GM12878 (cell line): ENCODE data around the gene CFAP300. TPM values are rescaled to one million over a fixed set of nuclear protein-coding genes. Genes with fewer than 3 reads are reported as not detected.

ENCODE experiments used
- ATAC-seq: fragments of 200-7000 bp; cut with Tn5 transposase; 3 replicates; pipeline ENCODE4 v1.9.1; 2020; ENCODE audit warnings: mild to moderate bottlenecking, moderate library complexity
- BruUV-seq: library from RNA; stranded (reverse); fragments of 400-500 nt; replicated peaks from 2 replicates; lab custom pipeline; 2021; lab: Mats Ljungman, UMichigan
- CTCF ChIA-PET: fragments of 300-600 bp; sonication (Branson Sonifier 250); formaldehyde crosslinking; extraction: SDS; loops from one replicate; lab custom pipeline; 2021; ENCODE audit warnings: inconsistent platforms; lab: Yijun Ruan, JAX
- POLR2A ChIA-PET: fragments of 350-600 bp; formaldehyde crosslinking; extraction: SDS; loops from one replicate; lab custom pipeline; 2021; ENCODE audit warnings: inconsistent platforms; lab: Charles Lee
- RAD21 ChIA-PET: fragments of 300-600 bp; sonication (Branson Sonifier 250); formaldehyde crosslinking; loops from one replicate; lab custom pipeline; 2023; ENCODE audit warnings: antibody characterized with exemption; ENCODE audit not compliant: unreplicated experiment; lab: Charles Lee
- SMC1A ChIA-PET: fragments of 300-600 bp; sonication (Branson Sonifier 250); formaldehyde crosslinking; loops from one replicate; lab custom pipeline; 2023; ENCODE audit not compliant: unreplicated experiment, uncharacterized antibody; lab: Charles Lee
- DNase-seq: peaks from one replicate; pipeline ENCODE4 v3.0.0-alpha.2; 2011; ENCODE audit warnings: low read depth, low spot score
- FAIRE-seq: peaks from 3 replicates; lab custom pipeline; 2011; peaks lifted over from hg19 to GRCh38; lab: Jason Lieb, UNC
- H2AFZ ChIP-seq: 2 replicates; pipeline ENCODE4 v1.6.0; 2011; ENCODE audit warnings: low read depth, low read length, control low read depth; ENCODE audit not compliant: control insufficient read depth
- H3K27ac ChIP-seq: 2 replicates; pipeline ENCODE4 v1.5.1; 2011; ENCODE audit warnings: control low read depth; ENCODE audit not compliant: control insufficient read depth, insufficient read depth
- H3K27me3 ChIP-seq, 2 experiments: replicated peaks in 1 of 2; 2 replicates each; pipeline versions ENCODE4 v1.6.0 to v1.6.1; 2011; ENCODE audit warnings: low read length in 1 of 2; ENCODE audit not compliant: control insufficient read depth in 2 of 2, insufficient read depth in 2 of 2
- H3K36me3 ChIP-seq, 2 experiments: 2 replicates each; pipeline ENCODE4 v1.5.1; 2011; ENCODE audit warnings: low read length in 1 of 2; ENCODE audit not compliant: control insufficient read depth in 2 of 2, insufficient read depth in 2 of 2
- H3K4me1 ChIP-seq: 2 replicates; pipeline ENCODE4 v1.6.1; 2011; ENCODE audit warnings: mild to moderate bottlenecking, low read length, moderate library complexity, mixed read lengths; ENCODE audit not compliant: control insufficient read depth, insufficient read depth
- H3K4me2 ChIP-seq: 2 replicates; pipeline ENCODE4 v1.6.0; 2011; ENCODE audit warnings: control low read depth; ENCODE audit not compliant: control insufficient read depth, insufficient read depth
- H3K4me3 ChIP-seq: fragments of 200-600 bp; sonication (generic); 2 replicates; pipeline ENCODE4 v1.5.1; 2016
- H3K79me2 ChIP-seq: 2 replicates; pipeline ENCODE4 v1.6.0; 2011; ENCODE audit warnings: low read length; ENCODE audit not compliant: control insufficient read depth, insufficient read depth
- H3K9ac ChIP-seq: 2 replicates; pipeline ENCODE4 v1.8.0; 2011; ENCODE audit warnings: low read length, control low read depth, mixed read lengths; ENCODE audit not compliant: control insufficient read depth, insufficient read depth
- H3K9me3 ChIP-seq: replicated peaks from 3 replicates; pipeline ENCODE4 v1.5.1; 2011; ENCODE audit warnings: mild to moderate bottlenecking, low read length; ENCODE audit not compliant: control insufficient read depth, insufficient read depth
- H4K20me1 ChIP-seq: 2 replicates; pipeline ENCODE4 v1.6.0; 2011; ENCODE audit not compliant: control insufficient read depth, insufficient read depth
- BCL11A ChIP-seq: IDR thresholded peaks from 2 replicates; pipeline ENCODE4 v1.6.1; 2011; ENCODE audit warnings: low read depth, low read length
- BMI1 ChIP-seq: fragments of 450-650 bp; IDR thresholded peaks from 2 replicates; pipeline ENCODE4 v1.6.1; 2016; ENCODE audit warnings: mild to moderate bottlenecking, moderate library complexity, borderline replicate concordance
- CBX3 ChIP-seq: fragments of 200-600 bp; sonication (generic); IDR thresholded peaks from 2 replicates; pipeline ENCODE4 v1.6.1; 2016; ENCODE audit warnings: low read depth, borderline replicate concordance
- CHD2 ChIP-seq: IDR thresholded peaks from 2 replicates; pipeline ENCODE4 v1.6.1; 2011; ENCODE audit warnings: low read depth, low read length, improper control_type of control experiment, borderline replicate concordance
- EZH2 ChIP-seq: IDR thresholded peaks from 2 replicates; pipeline ENCODE4 v1.6.1; 2012; ENCODE audit warnings: low read depth, mild to moderate bottlenecking, control low read depth, inconsistent platforms, low read length, borderline replicate concordance; ENCODE audit not compliant: control insufficient read depth
- MYC ChIP-seq: IDR thresholded peaks from 2 replicates; pipeline ENCODE4 v1.6.1; 2011; ENCODE audit warnings: mild to moderate bottlenecking, low read length, moderate library complexity, inconsistent platforms; ENCODE audit not compliant: insufficient read depth, insufficient replicate concordance, insufficient read length, severe bottlenecking
- NR2F1 ChIP-seq: fragments of 450-650 bp; conservative IDR thresholded peaks from 2 replicates; pipeline ENCODE4 v1.6.1; 2017; ENCODE audit warnings: mild to moderate bottlenecking
- RFX5 ChIP-seq: IDR thresholded peaks from 2 replicates; pipeline ENCODE4 v1.6.1; 2011; ENCODE audit warnings: low read depth, low read length, improper control_type of control experiment
- SP1 ChIP-seq: IDR thresholded peaks from one replicate; pipeline ENCODE4 v1.6.1; 2011; ENCODE audit warnings: low read depth, low read length
- STAT3 ChIP-seq: IDR thresholded peaks from 2 replicates; pipeline ENCODE4 v1.6.1; 2011; ENCODE audit warnings: low read depth, low read length, improper control_type of control experiment
- WGBS: methylation state at CpG from one replicate; pipeline ENCODE4 v1.1.6; 2016; ENCODE audit warnings: low lambda C conversion rate; ENCODE audit not compliant: insufficient replicate concordance, insufficient coverage; ENCODE audit errors: missing lambda C conversion rate; 5-methylcytosine and 5-hydroxymethylcytosine counted together
- in situ Hi-C: fragments of 300-500 bp; cut with MboI; formaldehyde crosslinking; loops from 9 replicates; pipeline ENCODE4 v1.14.3; 2018; ENCODE audit warnings: mixed read lengths
- intact Hi-C: fragments of 100-400 bp; cut with micrococcal nuclease; formaldehyde crosslinking; loops from one replicate; pipeline ENCODE4 v1.14.2; 2022; ENCODE audit not compliant: unreplicated experiment
- polyA plus RNA-seq, 11 experiments: library from polyadenylated mRNA; depleted of rRNA in 4 of 11; unstranded in 6 of 11; stranded (reverse) in 5 of 11; fragments of >200 nt; fragmentation: Nextera tagmentation in 4 of 11; fragmentation: Illumina TruSeq in 1 of 11; extraction: Ambion mirVana in 4 of 11; extraction: Trizol in 1 of 11; gene quantifications; 1 replicate in 1 of 11; 2 replicates in 10 of 11; pipeline versions ENCODE4 v1.2.1 to v1.2.3, GENCODE V29; 2011 to 2016; ENCODE audit warnings: inconsistent platforms in 2 of 11, missing spikeins in 2 of 11, low read depth in 1 of 11
- total RNA-seq, 4 experiments: library from RNA; depleted of rRNA in 3 of 4; stranded (reverse); fragments of >200 nt in 3 of 4; fragmentation: Illumina TruSeq in 1 of 4; extraction: Trizol in 1 of 4; gene quantifications; 2 replicates each; pipeline versions ENCODE4 v1.2.1 to v1.2.3, GENCODE V29; 2013 to 2021
- TF ChIP-seq, protein P1 (sequence below): IDR thresholded peaks from 2 replicates; pipeline ENCODE4 v1.6.1; 2011; ENCODE audit warnings: low read depth, low read length, improper control_type of control experiment, borderline replicate concordance
- TF ChIP-seq, protein P2 (sequence below): fragments of 150-350 bp; IDR thresholded peaks from 2 replicates; pipeline ENCODE4 v1.6.1; 2016; ENCODE audit warnings: low read depth, low read length
- TF ChIP-seq, protein P3 (sequence below), 3 experiments: IDR thresholded peaks in 2 of 3; conservative IDR thresholded peaks in 1 of 3; 2 replicates each; pipeline ENCODE4 v1.5.1; 2011; ENCODE audit warnings: low read depth in 3 of 3, low read length in 3 of 3, mild to moderate bottlenecking in 3 of 3, control low read depth in 2 of 3, moderate library complexity in 2 of 3, inconsistent platforms in 1 of 3, mixed read lengths in 1 of 3; ENCODE audit not compliant: control insufficient read depth in 2 of 3, insufficient read depth in 1 of 3; ENCODE audit errors: extremely low read depth in 1 of 3
- TF ChIP-seq, protein P4 (sequence below): fragments of 450-650 bp; IDR thresholded peaks from 2 replicates; pipeline ENCODE4 v1.6.1; 2017; ENCODE audit warnings: mild to moderate bottlenecking
- TF ChIP-seq, protein P5 (sequence below): IDR thresholded peaks from 2 replicates; pipeline ENCODE4 v1.6.1; 2011; ENCODE audit warnings: borderline replicate concordance, low read depth, mild to moderate bottlenecking, moderate library complexity, mixed read lengths, low read length; ENCODE audit not compliant: insufficient read depth; ENCODE audit errors: extremely low read length

Gene CFAP300
- total and polyA plus RNA-seq, 10 of the 15 experiments (the other 5 are each of a cell fraction or from before 2014, with no cell fraction given) = not detected

DNA sequence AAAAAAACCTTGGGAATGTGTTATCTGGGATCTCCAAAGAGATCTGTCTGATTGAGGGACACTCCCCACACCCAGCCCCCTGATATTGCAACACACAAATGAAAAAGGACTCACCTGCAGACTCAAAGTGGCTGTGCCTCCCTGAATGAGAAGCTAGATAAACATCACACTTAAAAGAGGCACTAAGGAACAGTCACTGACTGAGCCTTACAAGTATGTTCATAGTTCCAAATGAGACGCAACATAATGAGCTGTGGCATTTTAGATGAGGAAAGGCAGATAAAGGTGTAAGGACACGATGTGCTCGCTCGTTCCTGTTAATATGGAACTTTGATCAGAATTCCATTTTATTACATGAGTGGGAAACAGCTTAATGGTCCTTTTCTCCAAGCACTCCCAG lies 21.0 kb upstream of the CFAP300 start:
- no peak for DNase-seq
- ChIA-PET CTCF (interaction anchor here (4.7 kb wide), 1 partner anchor 19 kb away, joined by 22 read pairs; no protein-coding TSS in a partner anchor), RAD21 (interaction anchor here (1.0 kb wide), 1 partner anchor 18 kb away, joined by 3 read pairs; no protein-coding TSS in a partner anchor), SMC1A (interaction anchor here (1.2 kb wide), 2 partner anchors 9 to 13 kb away, joined by 3 read pairs; no protein-coding TSS in a partner anchor), POLR2A (no interaction called here)
- Histone ChIP-seq H3K4me1 (no peaks in the 10 kb centered on the region), H3K36me3 (no peaks in the 10 kb centered on the region), H2AFZ (no peak overlapping the region), H3K9ac (no peak overlapping the region), H3K4me3 (no peak overlapping the region), H3K27me3 (no peaks in the 10 kb centered on the region), H3K9me3 (no peaks in the 10 kb centered on the region), H4K20me1 (no peaks in the 10 kb centered on the region), H3K27ac (no peak overlapping the region), H3K4me2 (no peak overlapping the region), H3K79me2 (no peaks in the 10 kb centered on the region)
- in situ Hi-C loops (no loop called here), intact Hi-C loops (no loop called here)
- WGBS = 60% methylated on average over 4 of the region's 4 CpGs
- ATAC-seq = no peak
- no peak for FAIRE-seq
- no TSS peak for BruUV-seq
- no peak for TF ChIP-seq CBX3
- no peak for TF ChIP-seq STAT3
- TF ChIP-seq, protein P1, sequence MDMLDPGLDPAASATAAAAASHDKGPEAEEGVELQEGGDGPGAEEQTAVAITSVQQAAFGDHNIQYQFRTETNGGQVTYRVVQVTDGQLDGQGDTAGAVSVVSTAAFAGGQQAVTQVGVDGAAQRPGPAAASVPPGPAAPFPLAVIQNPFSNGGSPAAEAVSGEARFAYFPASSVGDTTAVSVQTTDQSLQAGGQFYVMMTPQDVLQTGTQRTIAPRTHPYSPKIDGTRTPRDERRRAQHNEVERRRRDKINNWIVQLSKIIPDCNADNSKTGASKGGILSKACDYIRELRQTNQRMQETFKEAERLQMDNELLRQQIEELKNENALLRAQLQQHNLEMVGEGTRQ = no peak
- no peak for TF ChIP-seq SP1
- TF ChIP-seq, protein P2, sequence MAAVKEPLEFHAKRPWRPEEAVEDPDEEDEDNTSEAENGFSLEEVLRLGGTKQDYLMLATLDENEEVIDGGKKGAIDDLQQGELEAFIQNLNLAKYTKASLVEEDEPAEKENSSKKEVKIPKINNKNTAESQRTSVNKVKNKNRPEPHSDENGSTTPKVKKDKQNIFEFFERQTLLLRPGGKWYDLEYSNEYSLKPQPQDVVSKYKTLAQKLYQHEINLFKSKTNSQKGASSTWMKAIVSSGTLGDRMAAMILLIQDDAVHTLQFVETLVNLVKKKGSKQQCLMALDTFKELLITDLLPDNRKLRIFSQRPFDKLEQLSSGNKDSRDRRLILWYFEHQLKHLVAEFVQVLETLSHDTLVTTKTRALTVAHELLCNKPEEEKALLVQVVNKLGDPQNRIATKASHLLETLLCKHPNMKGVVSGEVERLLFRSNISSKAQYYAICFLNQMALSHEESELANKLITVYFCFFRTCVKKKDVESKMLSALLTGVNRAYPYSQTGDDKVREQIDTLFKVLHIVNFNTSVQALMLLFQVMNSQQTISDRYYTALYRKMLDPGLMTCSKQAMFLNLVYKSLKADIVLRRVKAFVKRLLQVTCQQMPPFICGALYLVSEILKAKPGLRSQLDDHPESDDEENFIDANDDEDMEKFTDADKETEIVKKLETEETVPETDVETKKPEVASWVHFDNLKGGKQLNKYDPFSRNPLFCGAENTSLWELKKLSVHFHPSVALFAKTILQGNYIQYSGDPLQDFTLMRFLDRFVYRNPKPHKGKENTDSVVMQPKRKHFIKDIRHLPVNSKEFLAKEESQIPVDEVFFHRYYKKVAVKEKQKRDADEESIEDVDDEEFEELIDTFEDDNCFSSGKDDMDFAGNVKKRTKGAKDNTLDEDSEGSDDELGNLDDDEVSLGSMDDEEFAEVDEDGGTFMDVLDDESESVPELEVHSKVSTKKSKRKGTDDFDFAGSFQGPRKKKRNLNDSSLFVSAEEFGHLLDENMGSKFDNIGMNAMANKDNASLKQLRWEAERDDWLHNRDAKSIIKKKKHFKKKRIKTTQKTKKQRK = no peak
- no peak for TF ChIP-seq NR2F1
- TF ChIP-seq, protein P3, sequence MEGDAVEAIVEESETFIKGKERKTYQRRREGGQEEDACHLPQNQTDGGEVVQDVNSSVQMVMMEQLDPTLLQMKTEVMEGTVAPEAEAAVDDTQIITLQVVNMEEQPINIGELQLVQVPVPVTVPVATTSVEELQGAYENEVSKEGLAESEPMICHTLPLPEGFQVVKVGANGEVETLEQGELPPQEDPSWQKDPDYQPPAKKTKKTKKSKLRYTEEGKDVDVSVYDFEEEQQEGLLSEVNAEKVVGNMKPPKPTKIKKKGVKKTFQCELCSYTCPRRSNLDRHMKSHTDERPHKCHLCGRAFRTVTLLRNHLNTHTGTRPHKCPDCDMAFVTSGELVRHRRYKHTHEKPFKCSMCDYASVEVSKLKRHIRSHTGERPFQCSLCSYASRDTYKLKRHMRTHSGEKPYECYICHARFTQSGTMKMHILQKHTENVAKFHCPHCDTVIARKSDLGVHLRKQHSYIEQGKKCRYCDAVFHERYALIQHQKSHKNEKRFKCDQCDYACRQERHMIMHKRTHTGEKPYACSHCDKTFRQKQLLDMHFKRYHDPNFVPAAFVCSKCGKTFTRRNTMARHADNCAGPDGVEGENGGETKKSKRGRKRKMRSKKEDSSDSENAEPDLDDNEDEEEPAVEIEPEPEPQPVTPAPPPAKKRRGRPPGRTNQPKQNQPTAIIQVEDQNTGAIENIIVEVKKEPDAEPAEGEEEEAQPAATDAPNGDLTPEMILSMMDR (IDR thresholded peaks at IDR 0.05 in 2 of 3, conservative IDR thresholded peaks at IDR 0.05 in 1 of 3; ENCODE audit: control insufficient read depth in 2 of 3, extremely low read depth in 1 of 3, insufficient read depth in 1 of 3, low read depth in 3 of 3, low read length in 3 of 3) = no peak
- no peak for TF ChIP-seq BMI1
- no peak for TF ChIP-seq RFX5
- TF ChIP-seq MYC = no peak
- no peak for TF ChIP-seq CHD2
- TF ChIP-seq, protein P4, sequence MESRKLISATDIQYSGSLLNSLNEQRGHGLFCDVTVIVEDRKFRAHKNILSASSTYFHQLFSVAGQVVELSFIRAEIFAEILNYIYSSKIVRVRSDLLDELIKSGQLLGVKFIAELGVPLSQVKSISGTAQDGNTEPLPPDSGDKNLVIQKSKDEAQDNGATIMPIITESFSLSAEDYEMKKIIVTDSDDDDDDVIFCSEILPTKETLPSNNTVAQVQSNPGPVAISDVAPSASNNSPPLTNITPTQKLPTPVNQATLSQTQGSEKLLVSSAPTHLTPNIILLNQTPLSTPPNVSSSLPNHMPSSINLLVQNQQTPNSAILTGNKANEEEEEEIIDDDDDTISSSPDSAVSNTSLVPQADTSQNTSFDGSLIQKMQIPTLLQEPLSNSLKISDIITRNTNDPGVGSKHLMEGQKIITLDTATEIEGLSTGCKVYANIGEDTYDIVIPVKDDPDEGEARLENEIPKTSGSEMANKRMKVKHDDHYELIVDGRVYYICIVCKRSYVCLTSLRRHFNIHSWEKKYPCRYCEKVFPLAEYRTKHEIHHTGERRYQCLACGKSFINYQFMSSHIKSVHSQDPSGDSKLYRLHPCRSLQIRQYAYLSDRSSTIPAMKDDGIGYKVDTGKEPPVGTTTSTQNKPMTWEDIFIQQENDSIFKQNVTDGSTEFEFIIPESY = no peak
- TF ChIP-seq EZH2 = no peak
- no peak for TF ChIP-seq BCL11A
- TF ChIP-seq, protein P5, sequence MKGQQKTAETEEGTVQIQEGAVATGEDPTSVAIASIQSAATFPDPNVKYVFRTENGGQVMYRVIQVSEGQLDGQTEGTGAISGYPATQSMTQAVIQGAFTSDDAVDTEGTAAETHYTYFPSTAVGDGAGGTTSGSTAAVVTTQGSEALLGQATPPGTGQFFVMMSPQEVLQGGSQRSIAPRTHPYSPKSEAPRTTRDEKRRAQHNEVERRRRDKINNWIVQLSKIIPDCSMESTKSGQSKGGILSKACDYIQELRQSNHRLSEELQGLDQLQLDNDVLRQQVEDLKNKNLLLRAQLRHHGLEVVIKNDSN = no peak
